ENCODE data around the gene AMN1.
"Not testable (repeated sequence)": the region's sequence is repeated elsewhere in the genome, so short reads cannot be mapped to it uniquely, and the experiment has no call there.

AMN1 gene

DNA sequence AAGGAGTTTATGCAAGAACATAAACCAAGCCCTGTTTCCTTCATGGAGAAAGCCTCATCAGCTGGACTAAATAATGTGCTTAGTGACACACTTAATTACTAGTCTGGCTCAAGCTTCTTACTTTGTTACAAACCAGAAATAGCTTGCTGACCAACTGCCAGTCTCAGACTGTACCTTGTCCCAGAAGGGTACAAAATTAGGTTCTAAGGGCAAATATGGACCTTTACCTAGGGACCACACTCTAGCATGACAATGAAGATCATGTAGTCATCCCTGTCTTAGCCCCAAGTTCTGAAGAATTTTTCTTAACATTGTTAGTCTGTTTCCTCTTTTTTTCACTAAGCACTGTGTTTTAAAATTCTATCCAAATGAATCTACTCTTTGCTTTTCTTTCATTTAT, 2.2 kb downstream of the AMN1 start:
- H4K20me1 ChIP-seq (ENCODE audit: insufficient read depth, low read length) = no peaks in the 10 kb centered on the region
- DNase-seq = no peak
- TF ChIP-seq, protein P1, sequence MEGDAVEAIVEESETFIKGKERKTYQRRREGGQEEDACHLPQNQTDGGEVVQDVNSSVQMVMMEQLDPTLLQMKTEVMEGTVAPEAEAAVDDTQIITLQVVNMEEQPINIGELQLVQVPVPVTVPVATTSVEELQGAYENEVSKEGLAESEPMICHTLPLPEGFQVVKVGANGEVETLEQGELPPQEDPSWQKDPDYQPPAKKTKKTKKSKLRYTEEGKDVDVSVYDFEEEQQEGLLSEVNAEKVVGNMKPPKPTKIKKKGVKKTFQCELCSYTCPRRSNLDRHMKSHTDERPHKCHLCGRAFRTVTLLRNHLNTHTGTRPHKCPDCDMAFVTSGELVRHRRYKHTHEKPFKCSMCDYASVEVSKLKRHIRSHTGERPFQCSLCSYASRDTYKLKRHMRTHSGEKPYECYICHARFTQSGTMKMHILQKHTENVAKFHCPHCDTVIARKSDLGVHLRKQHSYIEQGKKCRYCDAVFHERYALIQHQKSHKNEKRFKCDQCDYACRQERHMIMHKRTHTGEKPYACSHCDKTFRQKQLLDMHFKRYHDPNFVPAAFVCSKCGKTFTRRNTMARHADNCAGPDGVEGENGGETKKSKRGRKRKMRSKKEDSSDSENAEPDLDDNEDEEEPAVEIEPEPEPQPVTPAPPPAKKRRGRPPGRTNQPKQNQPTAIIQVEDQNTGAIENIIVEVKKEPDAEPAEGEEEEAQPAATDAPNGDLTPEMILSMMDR (IDR thresholded peaks at IDR 0.05; ENCODE audit: low read length) = no peak
- no peak for TF ChIP-seq EZH2 (optimal IDR thresholded peaks at IDR 0.05; ENCODE audit: low read depth, low read length)
- TF ChIP-seq EZH2phosphoT487 (IDR thresholded peaks at IDR 0.05; ENCODE audit: low read length) = no peak
- no peak overlapping the region for H2AFZ ChIP-seq (ENCODE audit: low read length)
- H3K36me3 ChIP-seq (replicated peaks; ENCODE audit: insufficient read depth, low read length) = no peaks in the 10 kb centered on the region
- no peak overlapping the region for H3K9ac ChIP-seq (ENCODE audit: low read length)
- H3F3A ChIP-seq (ENCODE audit: insufficient read depth, low read length) = peaks cover 10% of the 10 kb centered on the region
- no peak overlapping the region for H3K4me2 ChIP-seq (ENCODE audit: low read depth, low read length)
- no peak overlapping the region for H3K27ac ChIP-seq (ENCODE audit: low read length)
- no peaks in the 10 kb centered on the region; the same call in 1 of the 2 replicates for H3K9me2 ChIP-seq (replicated peaks; ENCODE audit: insufficient read depth, low read length)
- H3K4me3 ChIP-seq (ENCODE audit: low read length) = no peak overlapping the region
- no peaks in the 10 kb centered on the region for H3K79me2 ChIP-seq (ENCODE audit: low read length)
- no peaks in the 10 kb centered on the region for H3K9me3 ChIP-seq (replicated peaks; ENCODE audit: insufficient read depth, low read length)
- H3K4me1 ChIP-seq (ENCODE audit: low read length) = peaks cover 9% of the 10 kb centered on the region
- no peaks in the 10 kb centered on the region for H3K27me3 ChIP-seq (replicated peaks; ENCODE audit: insufficient read depth, low read length)

DNA sequence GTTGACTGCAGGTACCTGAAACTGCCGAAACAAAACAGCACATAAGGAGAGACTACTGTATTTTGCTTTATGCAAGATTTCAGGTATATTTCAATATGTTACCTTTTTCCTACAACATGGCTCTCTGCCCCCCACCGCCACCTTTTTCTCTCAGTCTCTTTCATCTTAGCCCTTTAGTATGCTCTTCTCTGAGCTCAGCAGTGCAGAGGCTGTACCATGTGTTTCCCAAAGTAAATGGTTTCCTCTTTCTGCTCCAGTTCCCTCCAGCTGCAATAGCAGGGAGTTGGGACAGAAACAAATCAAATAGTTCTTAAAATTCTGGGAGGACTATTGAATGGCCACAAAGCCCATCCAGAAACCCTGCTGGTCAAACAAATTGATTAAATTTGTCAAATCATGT, 4.3 kb downstream of the AMN1 start:
- H3K27me3 ChIP-seq (replicated peaks; ENCODE audit: insufficient read depth, low read length) = no peaks in the 10 kb centered on the region
- no peaks in the 10 kb centered on the region for H3K79me2 ChIP-seq (ENCODE audit: low read length)
- TF ChIP-seq EZH2 (optimal IDR thresholded peaks at IDR 0.05; ENCODE audit: low read depth, low read length) = no peak
- TF ChIP-seq, protein P1 (IDR thresholded peaks at IDR 0.05; ENCODE audit: low read length) = no peak
- no peak for TF ChIP-seq EZH2phosphoT487 (IDR thresholded peaks at IDR 0.05; ENCODE audit: low read length)
- H4K20me1 ChIP-seq (ENCODE audit: insufficient read depth, low read length) = no peaks in the 10 kb centered on the region
- no peak overlapping the region for H2AFZ ChIP-seq (ENCODE audit: low read length)
- H3K27ac ChIP-seq (ENCODE audit: low read length) = no peak overlapping the region
- H3F3A ChIP-seq (ENCODE audit: insufficient read depth, low read length) = peaks cover 8% of the 10 kb centered on the region
- H3K9me2 ChIP-seq (replicated peaks; ENCODE audit: insufficient read depth, low read length) = no peaks in the 10 kb centered on the region; the same call in 1 of the 2 replicates
- H3K9ac ChIP-seq (ENCODE audit: low read length) = no peak overlapping the region
- H3K36me3 ChIP-seq (replicated peaks; ENCODE audit: insufficient read depth, low read length) = no peaks in the 10 kb centered on the region
- no peak for DNase-seq
- no peaks in the 10 kb centered on the region for H3K9me3 ChIP-seq (replicated peaks; ENCODE audit: insufficient read depth, low read length)
- no peak overlapping the region for H3K4me2 ChIP-seq (ENCODE audit: low read depth, low read length)
- H3K4me3 ChIP-seq (ENCODE audit: low read length) = no peak overlapping the region
- peaks cover 6% of the 10 kb centered on the region for H3K4me1 ChIP-seq (ENCODE audit: low read length)

DNA sequence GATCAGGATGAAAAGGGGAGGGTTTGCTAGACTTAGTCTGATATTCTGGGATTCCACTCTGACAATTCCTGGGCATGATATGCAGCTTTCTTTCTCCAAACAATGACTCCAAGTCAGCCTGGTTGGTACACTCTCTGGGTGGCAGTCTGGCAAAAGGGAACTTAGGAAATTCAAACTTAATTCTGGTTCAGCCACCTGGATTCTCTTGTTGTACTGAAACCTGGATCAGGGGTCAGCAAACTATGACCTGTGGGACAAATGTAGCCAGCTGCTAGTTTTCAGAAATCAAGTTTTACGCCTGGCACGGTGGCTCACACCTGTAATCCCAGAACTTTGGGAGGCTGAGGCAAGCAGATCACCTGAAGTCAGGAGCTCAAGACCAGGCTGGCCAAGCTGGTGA, 6.2 kb downstream of the AMN1 start:
- Histone ChIP-seq H3K9me2 (replicated peaks; ENCODE audit: insufficient read depth, low read length) (no peaks in the 10 kb centered on the region; the same call in 1 of the 2 replicates), H3K9me3 (replicated peaks; ENCODE audit: insufficient read depth, low read length) (no peaks in the 10 kb centered on the region), H3K9ac (ENCODE audit: low read length) (no peak overlapping the region), H3K27me3 (replicated peaks; ENCODE audit: insufficient read depth, low read length) (no peaks in the 10 kb centered on the region), H3F3A (ENCODE audit: insufficient read depth, low read length) (no peaks in the 10 kb centered on the region), H3K27ac (ENCODE audit: low read length) (no peak overlapping the region), H3K4me1 (ENCODE audit: low read length) (no peaks in the 10 kb centered on the region), H3K36me3 (replicated peaks; ENCODE audit: insufficient read depth, low read length) (no peaks in the 10 kb centered on the region), H3K4me2 (ENCODE audit: low read depth, low read length) (no peak overlapping the region), H4K20me1 (ENCODE audit: insufficient read depth, low read length) (no peaks in the 10 kb centered on the region), H3K4me3 (ENCODE audit: low read length) (no peak overlapping the region), H3K79me2 (ENCODE audit: low read length) (no peaks in the 10 kb centered on the region), H2AFZ (ENCODE audit: low read length) (no peak overlapping the region)
- TF ChIP-seq EZH2phosphoT487 (IDR thresholded peaks at IDR 0.05; ENCODE audit: low read length) (no peak), EZH2 (optimal IDR thresholded peaks at IDR 0.05; ENCODE audit: low read depth, low read length) (no peak)
- TF ChIP-seq, protein P1 (IDR thresholded peaks at IDR 0.05; ENCODE audit: low read length) = no peak
- DNase-seq = no peak

- not testable (repeated sequence) for H2AFZ ChIP-seq (ENCODE audit: low read length); H3K9me2 ChIP-seq (replicated peaks; ENCODE audit: insufficient read depth, low read length); H3K4me3 ChIP-seq (ENCODE audit: low read length); H3K36me3 ChIP-seq (replicated peaks; ENCODE audit: insufficient read depth, low read length); H3F3A ChIP-seq (ENCODE audit: insufficient read depth, low read length); H3K27ac ChIP-seq (ENCODE audit: low read length); H3K27me3 ChIP-seq (replicated peaks; ENCODE audit: insufficient read depth, low read length); H3K4me2 ChIP-seq (ENCODE audit: low read depth, low read length); H3K9ac ChIP-seq (ENCODE audit: low read length); H3K4me1 ChIP-seq (ENCODE audit: low read length); H3K9me3 ChIP-seq (replicated peaks; ENCODE audit: insufficient read depth, low read length); DNase-seq; H3K79me2 ChIP-seq (ENCODE audit: low read length); H4K20me1 ChIP-seq (ENCODE audit: insufficient read depth, low read length)
These were observed 10.2 kb downstream of the AMN1 start for GRCh38 chr12:31718542-31719198.

- H4K20me1 ChIP-seq (ENCODE audit: insufficient read depth, low read length); H3K4me3 ChIP-seq (ENCODE audit: low read length); H2AFZ ChIP-seq (ENCODE audit: low read length); H3K9ac ChIP-seq (ENCODE audit: low read length); H3K27me3 ChIP-seq (replicated peaks; ENCODE audit: insufficient read depth, low read length); H3K4me1 ChIP-seq (ENCODE audit: low read length); DNase-seq; H3K36me3 ChIP-seq (replicated peaks; ENCODE audit: insufficient read depth, low read length); H3K79me2 ChIP-seq (ENCODE audit: low read length); H3F3A ChIP-seq (ENCODE audit: insufficient read depth, low read length); H3K9me2 ChIP-seq (replicated peaks; ENCODE audit: insufficient read depth, low read length); H3K4me2 ChIP-seq (ENCODE audit: low read depth, low read length); H3K9me3 ChIP-seq (replicated peaks; ENCODE audit: insufficient read depth, low read length); H3K27ac ChIP-seq (ENCODE audit: low read length): not testable (repeated sequence)
These were observed 11.8 kb downstream of the AMN1 start for GRCh38 chr12:31716998-31717397.
